Measurements from ENCODE around the gene TJP3.

The TJP3 gene

DNA sequence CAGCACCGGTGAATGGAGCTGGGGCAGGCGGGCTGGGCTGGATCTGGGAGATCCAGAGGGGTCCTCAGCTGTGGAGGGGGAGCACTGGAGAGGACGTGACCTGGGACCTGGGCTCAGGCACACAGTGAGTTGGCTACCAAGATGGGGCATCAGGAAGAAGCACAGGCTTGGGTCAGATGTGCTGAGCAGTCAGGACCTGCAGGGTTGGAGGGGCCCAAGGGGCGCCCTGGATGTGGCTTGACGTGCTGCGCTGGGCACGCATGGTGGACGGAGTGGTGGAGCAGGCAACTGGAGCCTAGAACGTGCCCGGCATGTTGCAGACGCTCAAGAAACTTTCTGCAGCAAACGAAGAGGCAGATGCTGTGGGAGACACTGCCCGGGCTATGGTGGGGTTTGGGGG, 28.6 kb upstream of the TJP3 start:
- no peak overlapping the region for H3K4me3 ChIP-seq (ENCODE audit: control insufficient read depth, low read depth, low read length)
- DNase-seq (ENCODE audit: low read depth) = no peak
- TF ChIP-seq, protein P1, sequence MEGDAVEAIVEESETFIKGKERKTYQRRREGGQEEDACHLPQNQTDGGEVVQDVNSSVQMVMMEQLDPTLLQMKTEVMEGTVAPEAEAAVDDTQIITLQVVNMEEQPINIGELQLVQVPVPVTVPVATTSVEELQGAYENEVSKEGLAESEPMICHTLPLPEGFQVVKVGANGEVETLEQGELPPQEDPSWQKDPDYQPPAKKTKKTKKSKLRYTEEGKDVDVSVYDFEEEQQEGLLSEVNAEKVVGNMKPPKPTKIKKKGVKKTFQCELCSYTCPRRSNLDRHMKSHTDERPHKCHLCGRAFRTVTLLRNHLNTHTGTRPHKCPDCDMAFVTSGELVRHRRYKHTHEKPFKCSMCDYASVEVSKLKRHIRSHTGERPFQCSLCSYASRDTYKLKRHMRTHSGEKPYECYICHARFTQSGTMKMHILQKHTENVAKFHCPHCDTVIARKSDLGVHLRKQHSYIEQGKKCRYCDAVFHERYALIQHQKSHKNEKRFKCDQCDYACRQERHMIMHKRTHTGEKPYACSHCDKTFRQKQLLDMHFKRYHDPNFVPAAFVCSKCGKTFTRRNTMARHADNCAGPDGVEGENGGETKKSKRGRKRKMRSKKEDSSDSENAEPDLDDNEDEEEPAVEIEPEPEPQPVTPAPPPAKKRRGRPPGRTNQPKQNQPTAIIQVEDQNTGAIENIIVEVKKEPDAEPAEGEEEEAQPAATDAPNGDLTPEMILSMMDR (conservative IDR thresholded peaks at IDR 0.05; ENCODE audit: control insufficient read depth, insufficient read depth, low read depth, low read length) = no peak

GRCh38 chr19:3680939-3681338, 27.2 kb upstream of the TJP3 start:
- TF ChIP-seq, protein P1 (conservative IDR thresholded peaks at IDR 0.05; ENCODE audit: control insufficient read depth, insufficient read depth, low read depth, low read length) = no peak
- H3K4me3 ChIP-seq (ENCODE audit: control insufficient read depth, low read depth, low read length) = no peak overlapping the region
- DNase-seq (ENCODE audit: low read depth) = no peak

- no peak overlapping the region for H3K4me3 ChIP-seq (ENCODE audit: control insufficient read depth, low read depth, low read length)
- DNase-seq (ENCODE audit: low read depth) = no peak
- TF ChIP-seq, protein P1 (conservative IDR thresholded peaks at IDR 0.05; ENCODE audit: control insufficient read depth, insufficient read depth, low read depth, low read length) = no peak
These were observed 25.9 kb upstream of the TJP3 start for GRCh38 chr19:3682286-3682685.

- no peak overlapping the region for H3K4me3 ChIP-seq (ENCODE audit: control insufficient read depth, low read depth, low read length)
- peak; percentile 78 for DNase-seq (ENCODE audit: low read depth)
- TF ChIP-seq, protein P1 (conservative IDR thresholded peaks at IDR 0.05; ENCODE audit: control insufficient read depth, insufficient read depth, low read depth, low read length) = no peak
These were observed 25.3 kb upstream of the TJP3 start for GRCh38 chr19:3682741-3683404.

DNA sequence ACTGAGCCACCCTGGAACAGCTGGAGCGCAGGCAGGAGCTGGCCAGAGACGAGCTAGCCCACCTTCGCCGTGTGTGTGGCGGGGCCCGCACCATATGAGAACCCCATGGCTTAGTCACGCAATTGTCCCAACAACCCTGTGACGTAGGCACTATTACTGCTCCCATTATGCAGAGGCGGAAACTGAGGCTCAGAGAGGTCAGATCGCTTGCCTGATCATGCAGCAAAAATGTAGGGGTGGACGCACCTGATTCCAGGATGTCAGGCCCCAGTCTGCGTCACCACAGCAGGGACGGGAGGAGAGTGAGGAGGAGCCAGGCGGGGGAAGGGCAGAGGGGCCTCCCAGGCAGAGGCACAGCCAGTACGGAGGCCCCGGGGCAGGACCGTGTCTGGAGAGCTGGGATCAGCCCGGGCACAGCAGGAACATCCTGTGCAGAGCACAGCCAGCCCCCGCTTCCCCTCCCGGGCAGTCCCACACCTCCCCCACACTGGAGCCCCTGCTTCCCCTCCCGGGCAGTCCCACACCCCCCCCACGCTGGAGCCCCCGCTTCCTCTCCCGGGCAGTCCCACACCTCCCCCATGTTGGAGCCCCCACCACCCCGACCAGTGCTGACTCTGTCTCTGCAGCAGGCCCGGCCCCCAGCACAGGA, 24.7 kb upstream of the TJP3 start:
- TF ChIP-seq, protein P1 (conservative IDR thresholded peaks at IDR 0.05; ENCODE audit: control insufficient read depth, insufficient read depth, low read depth, low read length) = no peak
- peak; percentile 54 for DNase-seq (ENCODE audit: low read depth)
- H3K4me3 ChIP-seq (ENCODE audit: control insufficient read depth, low read depth, low read length) = no peak overlapping the region

GRCh38 chr19:3684054-3684816, 23.9 kb upstream of the TJP3 start:
- peak; percentile 62 for DNase-seq (ENCODE audit: low read depth)
- TF ChIP-seq, protein P1 (conservative IDR thresholded peaks at IDR 0.05; ENCODE audit: control insufficient read depth, insufficient read depth, low read depth, low read length) = no peak

More at GRCh38 chr19:3684054-3684816, 23.9 kb upstream of the TJP3 start:
- H3K4me3 ChIP-seq (ENCODE audit: control insufficient read depth, low read depth, low read length) = no peak overlapping the region
